Ecto neural progenitor cell (in vitro differentiated cells): ENCODE data around the gene MACROD2.

Experiments
- DNase-seq: peaks from one replicate; pipeline ENCODE4 v3.0.0-alpha.2; 2018; ENCODE audit warnings: low spot score

MACROD2 gene

GRCh38 chr20:14877301-14878028, 882.1 kb downstream of the MACROD2 start:
- no peak for DNase-seq

- DNase-seq = no peak
Measured at GRCh38 chr20:14878676-14879019, 883.3 kb downstream of the MACROD2 start.

- DNase-seq = no peak
Measured at GRCh38 chr20:14879020-14879697, 883.8 kb downstream of the MACROD2 start.

- no peak for DNase-seq
Measured at GRCh38 chr20:14879839-14880238, 884.5 kb downstream of the MACROD2 start.

GRCh38 chr20:14881518-14881917, 886.2 kb downstream of the MACROD2 start:
- DNase-seq = no peak

- DNase-seq = no peak
Measured at GRCh38 chr20:14882157-14882556, 886.8 kb downstream of the MACROD2 start.

- no peak for DNase-seq
Measured at GRCh38 chr20:14882846-14883245, 887.5 kb downstream of the MACROD2 start.

- no peak for DNase-seq
Measured at GRCh38 chr20:14883324-14883723, 888.0 kb downstream of the MACROD2 start.

GRCh38 chr20:14885661-14886060, 890.3 kb downstream of the MACROD2 start:
- DNase-seq = no peak

GRCh38 chr20:14888134-14888533, 892.8 kb downstream of the MACROD2 start:
- no peak for DNase-seq

- no peak for DNase-seq
Measured at GRCh38 chr20:14889496-14890255, 894.4 kb downstream of the MACROD2 start.

GRCh38 chr20:14890713-14891112, 895.4 kb downstream of the MACROD2 start:
- DNase-seq = no peak

- no peak for DNase-seq
Measured at GRCh38 chr20:14892782-14893181, 897.5 kb downstream of the MACROD2 start.

- DNase-seq = no peak
Measured at GRCh38 chr20:14896569-14896968, 901.3 kb downstream of the MACROD2 start.

- no peak for DNase-seq
Measured at GRCh38 chr20:14897608-14898007, 902.3 kb downstream of the MACROD2 start.

GRCh38 chr20:14902432-14903089, 907.2 kb downstream of the MACROD2 start:
- DNase-seq = no peak

GRCh38 chr20:14906908-14907434, 911.7 kb downstream of the MACROD2 start:
- no peak for DNase-seq

GRCh38 chr20:14910126-14910525, 914.8 kb downstream of the MACROD2 start:
- no peak for DNase-seq

- no peak for DNase-seq
Measured at GRCh38 chr20:14913896-14914620, 918.7 kb downstream of the MACROD2 start.

GRCh38 chr20:14914633-14915032, 919.3 kb downstream of the MACROD2 start:
- DNase-seq = no peak

- no peak for DNase-seq
Measured at GRCh38 chr20:14915356-14915755, 920.0 kb downstream of the MACROD2 start.
